ENCODE measurements around the gene LEMD3.
A peak's percentile ranks its signal among the peaks of the same experiment; 100 is the strongest.

LEMD3 gene

DNA sequence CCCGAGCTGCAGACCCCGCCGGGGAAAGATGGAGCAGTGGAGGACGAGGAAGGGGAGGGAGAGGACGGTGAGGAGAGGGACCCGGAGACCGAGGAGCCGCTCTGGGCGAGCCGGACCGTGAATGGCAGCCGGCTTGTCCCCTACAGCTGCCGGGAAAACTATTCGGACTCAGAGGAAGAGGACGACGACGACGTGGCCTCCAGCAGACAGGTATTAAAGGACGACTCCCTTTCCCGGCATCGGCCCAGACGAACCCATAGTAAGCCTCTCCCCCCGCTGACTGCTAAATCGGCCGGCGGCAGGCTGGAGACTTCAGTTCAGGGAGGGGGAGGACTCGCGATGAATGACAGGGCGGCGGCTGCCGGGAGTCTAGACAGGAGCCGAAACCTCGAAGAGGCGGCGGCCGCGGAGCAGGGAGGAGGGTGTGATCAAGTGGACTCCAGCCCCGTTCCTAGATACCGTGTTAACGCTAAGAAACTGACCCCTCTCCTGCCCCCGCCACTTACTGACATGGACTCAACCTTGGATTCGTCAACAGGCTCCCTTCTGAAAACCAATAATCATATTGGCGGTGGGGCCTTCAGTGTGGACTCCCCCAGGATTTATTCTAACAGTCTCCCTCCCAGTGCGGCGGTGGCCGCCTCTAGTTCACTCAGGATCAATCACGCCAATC lies 962 bp downstream of the LEMD3 start:
- DNase-seq (ENCODE audit: low spot score) = peak; percentile 76

DNA sequence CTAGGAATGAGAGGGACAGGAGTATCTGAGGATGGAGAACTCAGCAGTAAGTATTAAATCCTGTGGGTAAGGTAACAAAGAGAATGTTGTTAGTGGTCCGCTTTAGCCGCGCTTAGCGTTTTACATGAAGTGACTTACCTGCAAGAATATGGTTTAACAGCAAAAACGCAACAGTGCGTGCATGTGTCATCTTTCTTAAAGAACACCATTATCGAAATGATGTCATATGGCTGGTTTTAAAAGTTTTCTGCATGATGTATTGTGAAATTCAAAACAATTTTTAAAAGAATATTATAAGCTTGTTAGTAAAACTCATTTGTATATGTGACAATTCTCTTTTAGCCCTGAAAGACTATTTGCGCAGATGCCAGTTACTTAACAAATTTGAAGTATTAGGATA lies 1.7 kb downstream of the LEMD3 start:
- DNase-seq (ENCODE audit: low spot score) = no peak

- DNase-seq (ENCODE audit: low spot score) = no peak
Measured at GRCh38 chr12:65171870-65172269, 2.5 kb downstream of the LEMD3 start.

DNA sequence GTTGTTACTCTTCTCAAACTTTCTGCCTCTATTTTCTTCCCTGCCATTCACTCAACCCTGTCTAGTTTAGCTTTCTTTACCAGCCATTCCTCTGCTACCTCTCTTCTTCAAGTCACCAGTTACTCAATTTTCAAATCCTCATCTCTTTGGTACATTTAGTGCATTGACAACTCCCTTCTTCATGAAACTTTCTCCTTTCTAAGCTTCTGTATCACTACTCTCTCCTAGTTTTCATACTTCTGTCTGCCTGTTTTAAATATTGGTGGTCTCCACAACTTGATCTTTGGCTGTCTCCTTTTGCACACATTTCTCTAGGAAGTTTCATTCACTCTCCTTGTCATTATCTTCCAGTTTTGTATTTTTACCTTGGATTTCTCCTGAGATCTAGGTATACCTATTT lies 6.0 kb downstream of the LEMD3 start:
- no peak for DNase-seq (ENCODE audit: low spot score)

DNA sequence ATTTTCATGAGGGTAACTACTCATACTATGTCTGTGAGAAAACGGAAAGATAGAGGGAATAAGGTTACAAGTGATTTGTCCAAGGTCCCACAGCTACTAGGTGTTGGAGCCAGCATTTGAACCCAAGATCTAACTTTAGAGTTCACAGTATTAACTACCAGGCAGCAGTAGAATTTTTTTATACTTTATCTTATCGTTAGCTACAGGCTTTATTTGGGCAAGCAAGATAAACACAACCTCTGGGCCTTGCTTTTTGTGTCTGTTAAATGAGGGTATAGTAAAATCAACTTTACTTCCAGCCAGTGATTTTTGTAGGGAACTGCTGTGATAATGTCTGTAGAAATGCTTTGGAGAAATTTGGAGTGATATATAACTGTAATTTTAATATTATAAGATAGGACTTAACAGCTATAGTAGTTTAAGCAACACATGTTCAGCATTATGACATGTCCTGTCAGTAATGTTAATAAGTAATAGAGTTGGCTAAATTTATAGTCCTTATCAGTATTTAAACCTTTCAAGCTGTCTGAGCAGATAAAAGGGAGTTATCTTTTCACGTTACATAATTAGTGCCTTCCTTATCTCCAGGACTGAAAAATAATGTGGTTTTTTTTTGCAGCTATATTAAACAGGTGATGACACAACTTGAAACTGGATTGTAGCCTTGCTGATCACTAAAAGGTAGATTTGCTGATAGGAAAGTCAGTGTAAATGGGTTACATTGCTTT lies 12.8 kb downstream of the LEMD3 start:
- DNase-seq (ENCODE audit: low spot score) = no peak

DNA sequence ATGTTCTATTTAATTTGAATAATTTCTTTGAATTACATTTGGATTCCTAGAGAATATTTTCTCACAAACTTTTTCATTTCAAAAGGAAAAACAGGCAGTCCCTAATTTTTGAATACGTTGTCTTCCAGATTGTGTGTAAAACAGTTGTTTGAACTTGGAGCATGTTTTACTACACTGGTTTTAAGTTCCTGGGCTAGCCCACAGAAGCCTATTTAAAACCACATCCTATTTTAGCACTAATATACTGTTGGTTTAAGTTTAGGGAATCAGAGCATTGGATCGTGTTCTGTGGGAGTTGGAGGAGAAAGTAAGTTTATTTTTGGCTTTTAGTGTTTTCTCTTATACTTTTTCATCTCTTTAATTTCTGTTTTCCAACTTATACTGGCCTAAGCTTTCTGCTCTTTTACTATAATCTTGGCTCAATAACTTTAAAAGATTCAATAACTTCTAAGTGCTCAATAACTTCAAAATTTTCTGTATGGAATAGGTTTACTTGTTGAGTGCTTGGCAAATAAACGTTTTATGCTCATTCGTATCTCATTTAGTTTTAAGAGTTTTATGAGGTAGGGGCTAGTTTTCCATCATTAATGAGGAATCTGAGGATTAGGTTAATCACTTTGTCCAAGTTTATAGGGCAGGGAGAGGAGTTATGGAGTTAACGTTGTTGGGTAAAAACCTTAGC lies 14.9 kb downstream of the LEMD3 start:
- no peak for DNase-seq (ENCODE audit: low spot score)

DNA sequence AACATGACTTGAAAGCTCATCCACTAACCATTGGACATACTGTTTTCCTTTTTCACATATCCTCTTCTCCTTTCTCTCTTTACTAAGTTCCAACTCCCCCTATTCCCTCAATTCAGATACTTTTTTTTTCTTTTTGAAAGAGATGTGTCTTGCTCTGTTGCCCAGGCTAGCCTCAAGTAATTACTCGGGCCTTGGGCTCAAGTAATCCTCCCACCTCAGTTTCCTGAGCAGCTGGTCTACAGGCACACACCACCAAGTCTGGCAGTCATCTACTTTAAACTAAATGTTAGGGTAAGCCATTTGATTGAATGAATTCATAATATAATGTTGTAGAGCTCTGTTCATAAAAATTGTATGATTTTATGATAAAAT lies 15.5 kb downstream of the LEMD3 start:
- no peak for DNase-seq (ENCODE audit: low spot score)

DNA sequence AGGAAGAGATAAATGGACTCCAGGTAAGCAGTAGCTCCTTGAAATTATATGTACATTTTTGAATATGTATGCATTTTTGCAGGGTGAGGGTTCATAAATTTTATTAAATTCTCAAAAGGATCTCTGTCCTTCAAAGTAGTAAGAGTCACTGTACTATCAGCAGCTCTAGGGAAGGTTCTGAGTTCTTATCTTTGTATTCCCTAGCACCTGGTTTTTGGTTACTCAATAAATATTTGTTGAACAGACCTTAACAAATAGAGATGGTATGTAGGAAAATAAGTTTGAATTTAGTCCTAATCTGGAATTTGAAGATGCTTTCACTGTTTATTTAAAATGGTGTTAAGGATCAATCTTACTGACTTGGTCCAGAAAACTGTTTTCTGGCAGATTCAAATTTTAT lies 18.3 kb downstream of the LEMD3 start:
- DNase-seq (ENCODE audit: low spot score) = no peak

DNA sequence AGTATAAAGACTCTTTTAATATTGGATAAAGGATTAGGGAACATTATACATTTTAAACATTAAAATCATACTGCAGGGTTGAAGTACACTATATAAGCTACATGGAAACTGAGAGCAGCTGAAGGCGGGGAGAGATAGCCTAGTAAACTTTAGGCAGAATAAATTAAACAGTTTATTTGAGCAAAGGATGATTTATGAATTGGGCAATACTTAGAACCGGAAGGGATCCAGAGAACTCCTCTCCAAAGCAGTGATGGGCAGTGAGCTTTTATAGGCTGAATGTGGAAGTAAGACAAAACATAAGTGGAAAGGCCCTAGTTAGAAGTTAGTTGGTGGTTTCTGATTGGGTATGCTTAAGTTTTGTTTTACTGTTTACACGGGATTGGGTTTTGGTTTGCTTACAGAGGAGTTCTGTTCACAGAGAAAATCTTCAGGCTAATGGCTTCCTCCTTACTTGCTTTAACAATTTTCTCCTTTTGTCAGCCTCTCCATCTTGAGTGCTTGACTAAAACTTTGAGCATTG lies 18.9 kb downstream of the LEMD3 start:
- DNase-seq (ENCODE audit: low spot score) = no peak

DNA sequence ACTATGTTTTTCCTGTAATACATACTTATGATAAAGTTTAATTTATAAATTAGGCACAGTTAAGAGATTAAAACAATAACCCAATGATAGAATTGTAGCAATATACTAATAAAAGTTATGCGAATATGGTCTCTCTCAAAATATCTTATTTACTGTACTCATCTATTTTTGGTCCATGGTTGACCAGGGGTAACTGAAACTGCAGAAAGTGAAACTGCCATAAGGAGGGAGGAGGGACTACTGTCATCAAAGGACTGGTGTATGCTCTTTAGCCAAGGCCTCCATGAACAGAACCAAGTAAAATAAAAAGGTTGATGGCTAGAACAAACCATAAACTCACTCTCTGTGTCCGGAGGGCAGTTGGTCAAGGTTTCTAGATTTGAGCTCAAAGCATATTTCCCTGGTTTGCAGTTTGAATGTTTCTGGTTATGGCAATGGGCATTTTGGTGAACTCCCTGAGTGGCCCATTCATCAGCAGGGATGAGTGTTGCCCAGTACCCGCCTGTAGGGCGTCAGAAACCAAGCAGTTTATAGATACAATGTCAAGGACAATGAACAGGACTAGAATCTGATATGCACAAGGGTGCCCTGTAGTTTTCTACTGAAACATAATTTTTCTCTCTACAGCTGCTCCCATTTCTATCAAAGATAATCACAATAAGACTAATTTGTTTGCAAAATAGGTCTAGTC lies 19.8 kb downstream of the LEMD3 start:
- no peak for DNase-seq (ENCODE audit: low spot score)

GRCh38 chr12:65192963-65193516 lies 23.7 kb downstream of the LEMD3 start:
- no peak for DNase-seq (ENCODE audit: low spot score)

DNA sequence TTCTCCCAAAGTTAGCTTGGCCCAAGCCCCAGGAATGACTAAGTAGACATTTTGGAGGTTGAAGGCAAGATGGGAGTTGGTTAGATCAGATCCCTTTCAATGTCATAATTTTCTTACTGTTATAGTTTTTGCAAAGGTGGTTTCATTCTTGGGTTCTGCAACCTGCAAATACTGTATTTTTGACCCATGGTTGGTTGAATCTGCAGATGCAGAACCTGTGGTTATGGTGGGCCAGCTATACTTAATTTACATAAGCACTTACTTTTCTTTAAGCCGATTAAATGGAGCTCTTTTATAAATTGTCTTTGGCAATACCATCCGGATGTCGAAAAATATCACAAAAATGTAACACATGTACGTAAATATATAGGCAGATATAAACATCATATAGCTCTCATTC lies 25.6 kb downstream of the LEMD3 start:
- no peak for DNase-seq (ENCODE audit: low spot score)

DNA sequence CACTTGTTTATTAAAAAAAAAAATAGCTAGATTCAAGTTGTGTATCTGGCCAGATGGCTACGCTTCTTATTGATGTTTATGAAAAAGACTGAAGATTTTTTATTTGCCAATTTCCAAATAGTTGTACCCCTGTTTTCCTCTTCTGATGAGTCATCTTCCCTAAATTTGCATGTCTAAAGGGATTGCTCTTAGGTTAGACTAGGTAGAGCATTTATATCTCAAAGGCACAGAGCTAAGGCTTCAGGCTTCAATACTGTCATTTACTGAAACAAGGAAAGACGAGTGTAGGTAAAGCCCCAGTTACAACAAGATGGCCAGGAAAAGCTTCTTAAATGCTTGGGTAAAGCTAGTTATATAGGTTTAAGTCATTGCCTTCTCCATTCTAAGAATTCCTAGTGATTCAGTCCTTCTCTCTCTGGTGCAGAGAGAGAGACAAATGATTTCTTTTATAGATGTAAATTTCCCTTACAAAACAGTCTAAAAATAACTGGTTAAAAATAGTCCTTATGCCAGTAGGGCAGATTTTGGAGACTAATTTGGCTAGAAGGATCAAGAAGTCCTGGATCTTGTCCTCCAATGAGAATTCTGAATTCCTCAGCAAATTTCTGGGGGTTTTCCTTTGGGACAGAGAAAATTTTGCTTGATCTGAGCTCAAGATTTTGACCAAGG lies 26.1 kb downstream of the LEMD3 start:
- DNase-seq (ENCODE audit: low spot score) = no peak

GRCh38 chr12:65196762-65197567 lies 27.6 kb downstream of the LEMD3 start:
- DNase-seq (ENCODE audit: low spot score) = no peak

GRCh38 chr12:65199604-65200003 lies 30.2 kb downstream of the LEMD3 start:
- DNase-seq (ENCODE audit: low spot score) = no peak

GRCh38 chr12:65200007-65200665 lies 30.8 kb downstream of the LEMD3 start:
- DNase-seq (ENCODE audit: low spot score) = no peak

GRCh38 chr12:65203376-65203775 lies 34.0 kb downstream of the LEMD3 start:
- DNase-seq (ENCODE audit: low spot score) = no peak

GRCh38 chr12:65204886-65205525 lies 35.6 kb downstream of the LEMD3 start:
- DNase-seq (ENCODE audit: low spot score) = no peak

DNA sequence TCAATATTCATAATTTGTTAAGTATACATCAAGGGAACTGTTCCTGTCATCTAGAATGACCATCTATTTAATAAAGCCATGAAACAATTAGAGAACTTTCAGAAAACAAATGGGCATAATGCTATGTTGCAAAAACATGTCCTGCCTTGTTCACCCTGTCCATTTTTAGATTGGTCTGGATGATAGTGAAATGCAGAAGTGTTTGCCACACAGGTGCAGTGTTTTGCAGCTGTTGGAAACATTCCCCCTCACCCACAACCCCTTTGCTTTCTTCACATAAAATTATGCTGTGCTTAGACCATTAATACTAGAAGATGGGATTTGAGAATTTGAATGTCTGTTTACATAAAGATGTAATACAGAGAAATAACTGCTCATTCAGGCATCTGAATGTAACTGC lies 36.5 kb downstream of the LEMD3 start:
- no peak for DNase-seq (ENCODE audit: low spot score)

DNA sequence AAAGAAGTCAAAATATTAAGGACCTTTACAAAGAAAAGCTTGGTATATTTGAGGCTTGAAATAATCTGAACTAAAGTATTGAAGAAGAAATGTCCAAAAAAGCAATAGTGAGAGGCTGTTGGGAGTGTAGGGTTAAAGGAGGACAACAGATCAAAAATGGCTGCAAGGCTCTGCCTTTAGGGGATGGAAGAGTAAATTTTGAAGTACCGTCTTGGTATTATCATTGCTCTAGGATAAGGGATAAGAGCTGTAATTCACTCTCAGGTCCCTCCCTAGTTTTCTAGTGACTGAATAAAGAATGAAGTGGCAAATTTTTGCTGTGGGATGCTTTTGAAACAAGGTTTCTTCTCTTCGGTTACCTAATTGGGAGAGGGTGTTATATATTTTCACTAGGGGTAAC lies 38.7 kb downstream of the LEMD3 start:
- no peak for DNase-seq (ENCODE audit: low spot score)

Measured in iPS-NIHi11 (cell line).